Measurements from ENCODE around the gene BHMT2. TPM values are rescaled to one million over a fixed set of nuclear protein-coding genes. Genes with fewer than 3 reads are reported as not detected.

BHMT2 gene
- total and polyA plus RNA-seq, 2 donors (not counting 3 experiments of a cell fraction or from before 2014, with no cell fraction given) = 0.71 to 0.92 TPM

GRCh38 chr5:79062436-79062835 is 7.1 kb upstream of the BHMT2 start:
- Histone ChIP-seq H3K9me3 (replicated peaks; ENCODE audit: control insufficient read depth, insufficient read depth, low read length) (no peaks in the 10 kb centered on the region), H3K36me3 (ENCODE audit: control insufficient read depth in 2 of 2, extremely low read depth in 1 of 2, insufficient read depth in 2 of 2, low read length in 2 of 2) (no peaks in the 10 kb centered on the region), H3K9ac (replicated peaks; ENCODE audit: extremely low read depth, insufficient read depth, low read length) (no peak overlapping the region), H3K27me3 (ENCODE audit: control insufficient read depth in 2 of 2, insufficient read depth in 2 of 2, low read length in 2 of 2) (peaks cover 1 to 4% of the 10 kb centered on the region in 2 experiments), H3K27ac (ENCODE audit: insufficient read depth, low read depth, low read length) (no peak overlapping the region), H3K4me1 (ENCODE audit: control insufficient read depth, extremely low read depth, insufficient read depth, low read length) (no peaks in the 10 kb centered on the region), H4K20me1 (replicated peaks; ENCODE audit: control insufficient read depth, extremely low read depth, insufficient read depth, low read length) (no peaks in the 10 kb centered on the region), H3K4me2 (ENCODE audit: insufficient read depth, low read length) (no peak overlapping the region), H3K79me2 (ENCODE audit: control insufficient read depth, insufficient read depth, low read length) (no peaks in the 10 kb centered on the region), H3K4me3 (replicated peaks in 1 of 3; ENCODE audit: insufficient read depth in 1 of 3, low read depth in 1 of 3, low read length in 3 of 3) (no peak overlapping the region), H3K9me1 (replicated peaks; ENCODE audit: control insufficient read depth, extremely low read depth, insufficient read depth, low read length) (no peaks in the 10 kb centered on the region), H2AFZ (ENCODE audit: low read depth, low read length) (no peak overlapping the region)
- FAIRE-seq (no peak), DNase-seq (ENCODE audit: low read depth, low spot score) (no peak)
- ChIA-PET POLR2A (no interaction called here), CTCF (interaction anchor here (1.0 to 2.6 kb wide), 2 partner anchors 12 to 71 kb away, joined by 4 to 10 read pairs; no protein-coding TSS in a partner anchor)
- TF ChIP-seq POLR2AphosphoS5 (IDR thresholded peaks at IDR 0.05; ENCODE audit: insufficient read depth, low read depth, low read length) = no peak
- no peak for TF ChIP-seq FOS (IDR thresholded peaks at IDR 0.05; ENCODE audit: borderline replicate concordance, insufficient read depth, low read length)
- TF ChIP-seq EZH2 (IDR thresholded peaks at IDR 0.05; ENCODE audit: borderline replicate concordance, low read depth, low read length, severe bottlenecking) = no peak
- no peak for TF ChIP-seq POLR2A (IDR thresholded peaks at IDR 0.05; ENCODE audit: low read depth, low read length)
- no peak for TF ChIP-seq MYC (IDR thresholded peaks at IDR 0.05; ENCODE audit: low read depth, low read length)
- no peak for TF ChIP-seq CTCF (IDR thresholded peaks at IDR 0.05; ENCODE audit: extremely low read depth in 1 of 2, insufficient read depth in 1 of 2, low read depth in 1 of 2, low read length in 2 of 2)
- TF ChIP-seq MAX (IDR thresholded peaks at IDR 0.05; ENCODE audit: insufficient read depth, insufficient read length) = no peak
- no peak for TF ChIP-seq JUN (IDR thresholded peaks at IDR 0.05; ENCODE audit: borderline replicate concordance, insufficient read depth, insufficient read length, low read depth)
- no peak for TF ChIP-seq GATA2 (IDR thresholded peaks at IDR 0.05; ENCODE audit: insufficient read depth, insufficient read length, low read depth, low read length)
- no TSS peak for BruUV-seq (replicated peaks)
- intact Hi-C loops (cut with micrococcal nuclease) = no loop called here
- dilution Hi-C loops (cut with MboI; ENCODE audit: extremely low pct_ligation_motif_present, low sequenced_read_pairs) = no loop called here
